Measurements from ENCODE around the gene THSD7B.

The THSD7B gene

GRCh38 chr2:137655814-137656213 lies 890.5 kb downstream of the THSD7B start:
- Histone ChIP-seq H3K4me3 (ENCODE audit: insufficient read depth, low read depth, low read length, poor library complexity, severe bottlenecking) (no peak overlapping the region), H3K4me1 (ENCODE audit: control insufficient read depth, insufficient read depth, low read length, poor library complexity, severe bottlenecking) (no peaks in the 10 kb centered on the region), H3K36me3 (ENCODE audit: control insufficient read depth, insufficient read depth, low read length) (no peaks in the 10 kb centered on the region), H3K27ac (ENCODE audit: insufficient read depth, low read length, poor library complexity, severe bottlenecking) (no peak overlapping the region), H3K27me3 (replicated peaks; ENCODE audit: control insufficient read depth, insufficient read depth, low read length, poor library complexity, severe bottlenecking) (no peaks in the 10 kb centered on the region), H3K9me3 (ENCODE audit: control insufficient read depth, low read length) (no peaks in the 10 kb centered on the region)
- DNase-seq = no peak

- Histone ChIP-seq H3K4me3 (ENCODE audit: insufficient read depth, low read depth, low read length, poor library complexity, severe bottlenecking) (no peak overlapping the region), H3K27me3 (replicated peaks; ENCODE audit: control insufficient read depth, insufficient read depth, low read length, poor library complexity, severe bottlenecking) (no peaks in the 10 kb centered on the region), H3K9me3 (ENCODE audit: control insufficient read depth, low read length) (no peaks in the 10 kb centered on the region), H3K4me1 (ENCODE audit: control insufficient read depth, insufficient read depth, low read length, poor library complexity, severe bottlenecking) (no peaks in the 10 kb centered on the region), H3K27ac (ENCODE audit: insufficient read depth, low read length, poor library complexity, severe bottlenecking) (no peak overlapping the region), H3K36me3 (ENCODE audit: control insufficient read depth, insufficient read depth, low read length) (no peaks in the 10 kb centered on the region)
- no peak for DNase-seq
Observed at GRCh38 chr2:137658433-137658832, 893.1 kb downstream of the THSD7B start.

GRCh38 chr2:137659616-137660015 lies 894.3 kb downstream of the THSD7B start:
- DNase-seq = no peak

DNA sequence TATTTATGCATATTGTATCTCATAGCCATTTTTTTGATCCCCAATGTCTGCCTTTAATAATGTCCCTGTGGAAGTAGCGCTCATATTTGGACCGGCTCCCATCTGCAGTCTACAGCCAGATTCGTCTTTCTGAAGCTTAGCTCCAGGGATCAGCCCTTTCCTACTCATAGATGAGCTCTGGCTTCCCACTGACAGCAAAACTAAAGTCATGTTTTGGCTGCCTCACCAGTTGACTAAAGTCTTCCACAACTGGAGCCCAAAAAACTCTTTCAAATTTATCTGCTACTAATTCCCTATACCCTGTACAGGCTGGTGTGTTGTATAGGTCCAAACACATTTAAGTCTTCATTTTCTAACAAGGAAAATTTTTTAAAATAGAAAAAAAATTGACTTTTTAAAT lies 904.8 kb downstream of the THSD7B start:
- Histone ChIP-seq H3K36me3 (ENCODE audit: control insufficient read depth, insufficient read depth, low read length) (no peaks in the 10 kb centered on the region), H3K27ac (ENCODE audit: insufficient read depth, low read length, poor library complexity, severe bottlenecking) (no peak overlapping the region), H3K27me3 (replicated peaks; ENCODE audit: control insufficient read depth, insufficient read depth, low read length, poor library complexity, severe bottlenecking) (no peaks in the 10 kb centered on the region), H3K4me1 (ENCODE audit: control insufficient read depth, insufficient read depth, low read length, poor library complexity, severe bottlenecking) (no peaks in the 10 kb centered on the region), H3K9me3 (ENCODE audit: control insufficient read depth, low read length) (no peaks in the 10 kb centered on the region), H3K4me3 (ENCODE audit: insufficient read depth, low read depth, low read length, poor library complexity, severe bottlenecking) (no peak overlapping the region)
- DNase-seq = no peak

More at GRCh38 chr2:137659616-137660015, 894.3 kb downstream of the THSD7B start:
- no peaks in the 10 kb centered on the region for H3K27me3 ChIP-seq (replicated peaks; ENCODE audit: control insufficient read depth, insufficient read depth, low read length, poor library complexity, severe bottlenecking)
- no peaks in the 10 kb centered on the region for H3K4me1 ChIP-seq (ENCODE audit: control insufficient read depth, insufficient read depth, low read length, poor library complexity, severe bottlenecking)
- no peaks in the 10 kb centered on the region for H3K36me3 ChIP-seq (ENCODE audit: control insufficient read depth, insufficient read depth, low read length)
- no peak overlapping the region for H3K4me3 ChIP-seq (ENCODE audit: insufficient read depth, low read depth, low read length, poor library complexity, severe bottlenecking)
- no peaks in the 10 kb centered on the region for H3K9me3 ChIP-seq (ENCODE audit: control insufficient read depth, low read length)
- H3K27ac ChIP-seq (ENCODE audit: insufficient read depth, low read length, poor library complexity, severe bottlenecking) = no peak overlapping the region

- Histone ChIP-seq H3K27me3 (replicated peaks; ENCODE audit: control insufficient read depth, insufficient read depth, low read length, poor library complexity, severe bottlenecking) (no peaks in the 10 kb centered on the region), H3K4me3 (ENCODE audit: insufficient read depth, low read depth, low read length, poor library complexity, severe bottlenecking) (no peak overlapping the region), H3K4me1 (ENCODE audit: control insufficient read depth, insufficient read depth, low read length, poor library complexity, severe bottlenecking) (no peaks in the 10 kb centered on the region), H3K9me3 (ENCODE audit: control insufficient read depth, low read length) (no peaks in the 10 kb centered on the region), H3K27ac (ENCODE audit: insufficient read depth, low read length, poor library complexity, severe bottlenecking) (no peak overlapping the region), H3K36me3 (ENCODE audit: control insufficient read depth, insufficient read depth, low read length) (no peaks in the 10 kb centered on the region)
- no peak for DNase-seq
Observed at GRCh38 chr2:137672989-137673552, 907.7 kb downstream of the THSD7B start.

DNA sequence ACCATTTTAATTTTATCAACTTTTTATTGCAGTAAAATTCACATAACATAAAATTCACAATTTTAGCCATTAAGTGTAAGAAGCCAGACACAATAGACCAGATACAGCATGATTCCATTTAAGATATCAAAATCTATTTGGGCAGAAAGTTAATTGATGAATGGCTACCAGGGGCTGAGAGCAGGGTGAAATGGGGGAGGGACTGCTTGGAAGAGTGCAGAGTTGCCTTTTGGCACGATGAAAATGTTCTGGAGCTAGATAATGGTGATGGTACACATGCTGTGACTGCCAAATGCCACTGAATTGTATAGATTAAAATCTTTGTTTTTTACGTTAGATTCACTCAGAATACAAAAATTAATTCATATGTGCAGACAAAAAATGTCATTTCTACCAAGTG lies 909.6 kb downstream of the THSD7B start:
- no peaks in the 10 kb centered on the region for H3K9me3 ChIP-seq (ENCODE audit: control insufficient read depth, low read length)
- no peak for DNase-seq
- H3K27me3 ChIP-seq (replicated peaks; ENCODE audit: control insufficient read depth, insufficient read depth, low read length, poor library complexity, severe bottlenecking) = no peaks in the 10 kb centered on the region
- no peaks in the 10 kb centered on the region for H3K4me1 ChIP-seq (ENCODE audit: control insufficient read depth, insufficient read depth, low read length, poor library complexity, severe bottlenecking)
- no peaks in the 10 kb centered on the region for H3K36me3 ChIP-seq (ENCODE audit: control insufficient read depth, insufficient read depth, low read length)
- H3K27ac ChIP-seq (ENCODE audit: insufficient read depth, low read length, poor library complexity, severe bottlenecking) = no peak overlapping the region
- no peak overlapping the region for H3K4me3 ChIP-seq (ENCODE audit: insufficient read depth, low read depth, low read length, poor library complexity, severe bottlenecking)

- Histone ChIP-seq H3K27ac (ENCODE audit: insufficient read depth, low read length, poor library complexity, severe bottlenecking) (no peak overlapping the region), H3K4me1 (ENCODE audit: control insufficient read depth, insufficient read depth, low read length, poor library complexity, severe bottlenecking) (no peaks in the 10 kb centered on the region), H3K36me3 (ENCODE audit: control insufficient read depth, insufficient read depth, low read length) (no peaks in the 10 kb centered on the region), H3K27me3 (replicated peaks; ENCODE audit: control insufficient read depth, insufficient read depth, low read length, poor library complexity, severe bottlenecking) (no peaks in the 10 kb centered on the region), H3K4me3 (ENCODE audit: insufficient read depth, low read depth, low read length, poor library complexity, severe bottlenecking) (no peak overlapping the region), H3K9me3 (ENCODE audit: control insufficient read depth, low read length) (no peaks in the 10 kb centered on the region)
- DNase-seq = no peak
Observed at GRCh38 chr2:137675584-137676327, 910.4 kb downstream of the THSD7B start.

GRCh38 chr2:137676346-137676745 lies 911.0 kb downstream of the THSD7B start:
- Histone ChIP-seq H3K27ac (ENCODE audit: insufficient read depth, low read length, poor library complexity, severe bottlenecking) (no peak overlapping the region), H3K4me3 (ENCODE audit: insufficient read depth, low read depth, low read length, poor library complexity, severe bottlenecking) (no peak overlapping the region), H3K9me3 (ENCODE audit: control insufficient read depth, low read length) (no peaks in the 10 kb centered on the region), H3K4me1 (ENCODE audit: control insufficient read depth, insufficient read depth, low read length, poor library complexity, severe bottlenecking) (no peaks in the 10 kb centered on the region), H3K27me3 (replicated peaks; ENCODE audit: control insufficient read depth, insufficient read depth, low read length, poor library complexity, severe bottlenecking) (no peaks in the 10 kb centered on the region), H3K36me3 (ENCODE audit: control insufficient read depth, insufficient read depth, low read length) (no peaks in the 10 kb centered on the region)
- DNase-seq = no peak

DNA sequence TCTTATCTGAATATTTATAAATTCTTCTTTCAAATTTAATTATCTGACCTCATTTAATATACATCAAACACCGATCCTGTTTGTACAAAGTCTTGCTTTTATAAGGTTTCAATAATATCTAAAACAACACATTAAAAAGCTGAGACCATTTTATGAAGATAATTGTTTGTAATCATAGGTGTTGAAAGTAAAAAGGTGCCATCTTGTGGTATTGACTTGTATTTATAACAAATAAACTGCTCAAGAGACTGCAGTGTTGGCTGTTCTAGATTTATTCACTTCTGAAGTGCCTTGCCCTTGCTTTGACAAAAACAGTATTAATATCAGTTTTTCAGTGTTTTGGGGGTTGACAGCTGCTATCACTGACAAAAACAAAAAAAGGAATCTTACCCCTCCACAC lies 912.1 kb downstream of the THSD7B start:
- H3K9me3 ChIP-seq (ENCODE audit: control insufficient read depth, low read length) = no peaks in the 10 kb centered on the region
- no peak for DNase-seq
- no peaks in the 10 kb centered on the region for H3K27me3 ChIP-seq (replicated peaks; ENCODE audit: control insufficient read depth, insufficient read depth, low read length, poor library complexity, severe bottlenecking)
- no peak overlapping the region for H3K27ac ChIP-seq (ENCODE audit: insufficient read depth, low read length, poor library complexity, severe bottlenecking)
- no peaks in the 10 kb centered on the region for H3K36me3 ChIP-seq (ENCODE audit: control insufficient read depth, insufficient read depth, low read length)
- no peak overlapping the region for H3K4me3 ChIP-seq (ENCODE audit: insufficient read depth, low read depth, low read length, poor library complexity, severe bottlenecking)
- H3K4me1 ChIP-seq (ENCODE audit: control insufficient read depth, insufficient read depth, low read length, poor library complexity, severe bottlenecking) = no peaks in the 10 kb centered on the region

GRCh38 chr2:137689549-137689948 lies 924.2 kb downstream of the THSD7B start:
- Histone ChIP-seq H3K36me3 (ENCODE audit: control insufficient read depth, insufficient read depth, low read length) (no peaks in the 10 kb centered on the region), H3K27me3 (replicated peaks; ENCODE audit: control insufficient read depth, insufficient read depth, low read length, poor library complexity, severe bottlenecking) (no peaks in the 10 kb centered on the region), H3K9me3 (ENCODE audit: control insufficient read depth, low read length) (no peaks in the 10 kb centered on the region), H3K4me3 (ENCODE audit: insufficient read depth, low read depth, low read length, poor library complexity, severe bottlenecking) (no peak overlapping the region), H3K4me1 (ENCODE audit: control insufficient read depth, insufficient read depth, low read length, poor library complexity, severe bottlenecking) (no peaks in the 10 kb centered on the region), H3K27ac (ENCODE audit: insufficient read depth, low read length, poor library complexity, severe bottlenecking) (no peak overlapping the region)
- no peak for DNase-seq
